B cell (primary cell): ENCODE data around the gene OTUB2. TPM values are rescaled to one million over a fixed set of nuclear protein-coding genes. Genes with fewer than 3 reads are reported as not detected.

Experiments
- ATAC-seq: fragments of 200-7000 bp; cut with Tn5 transposase; one replicate; pipeline ENCODE4 v1.10.0; 2021; ENCODE audit warnings: low read depth, mild to moderate bottlenecking, moderate number of reproducible peaks, moderate library complexity
- CTCF ChIA-PET: fragments of 350-600 bp; sonication (Branson Sonifier 250); formaldehyde crosslinking; loops from one replicate; lab custom pipeline; 2021; ENCODE audit warnings: antibody characterized with exemption, inconsistent platforms; lab: Charles Lee
- POLR2A ChIA-PET: fragments of 350-600 bp; sonication (Branson Sonifier 250); formaldehyde crosslinking; loops from one replicate; lab custom pipeline; 2021; ENCODE audit warnings: antibody characterized with exemption; lab: Charles Lee
- DNase-seq: peaks from one replicate; pipeline ENCODE4 v3.0.0; 2013
- H2AFZ ChIP-seq: 2 replicates; pipeline ENCODE4 v1.6.1; 2012; ENCODE audit warnings: mild to moderate bottlenecking, low read depth, low read length; ENCODE audit not compliant: insufficient read depth, poor library complexity, severe bottlenecking
- H3K27ac ChIP-seq, 2 donors: 1 replicate in 1 of 2; 2 replicates in 1 of 2; pipeline ENCODE4 v1.5.1; 2012 to 2013; ENCODE audit warnings: low read length in 2 of 2, mild to moderate bottlenecking in 2 of 2, moderate library complexity in 1 of 2
- H3K27me3 ChIP-seq, 4 experiments: fragments of 200-600 bp in 1 of 4; sonication (generic) in 1 of 4; replicated peaks in 1 of 4; 1 replicate in 2 of 4; 2 replicates in 2 of 4; pipeline versions ENCODE4 v1.6.1 to v1.7.0; 2013 to 2016; ENCODE audit warnings: low read length in 3 of 4, mild to moderate bottlenecking in 2 of 4, mixed read lengths in 1 of 4, moderate library complexity in 1 of 4; ENCODE audit not compliant: insufficient read depth in 4 of 4, control insufficient read depth in 3 of 4; ENCODE audit errors: control extremely low read depth in 1 of 4
- H3K36me3 ChIP-seq, 2 experiments: replicated peaks in 1 of 2; 1 replicate in 1 of 2; 2 replicates in 1 of 2; pipeline versions ENCODE4 v1.6.1 to v1.7.1; 2013; ENCODE audit warnings: low read length in 1 of 2; ENCODE audit not compliant: insufficient read depth in 2 of 2, control insufficient read depth in 1 of 2; ENCODE audit errors: control extremely low read depth in 1 of 2, extremely low read depth in 1 of 2
- H3K4me1 ChIP-seq, 2 donors: fragments of 200-600 bp in 1 of 2; sonication (generic) in 1 of 2; 1 replicate in 1 of 2; 2 replicates in 1 of 2; pipeline versions ENCODE4 v1.5.1 to v1.6.1; 2013 to 2017; ENCODE audit warnings: low read length in 2 of 2; ENCODE audit not compliant: control insufficient read depth in 2 of 2, insufficient read depth in 2 of 2
- H3K4me2 ChIP-seq: replicated peaks from 2 replicates; pipeline ENCODE3; 2012; ENCODE audit warnings: mild to moderate bottlenecking, low read depth, low read length; ENCODE audit not compliant: poor library complexity, severe bottlenecking
- H3K4me3 ChIP-seq, 5 experiments: fragments of 200-600 bp in 1 of 5; sonication (generic) in 1 of 5; 1 replicate in 3 of 5; 2 replicates in 2 of 5; pipeline versions ENCODE4 v1.5.1 to v1.7.0; 2011 to 2016; ENCODE audit warnings: low read length in 4 of 5, mild to moderate bottlenecking in 4 of 5, low read depth in 2 of 5, control low read depth in 1 of 5, moderate library complexity in 1 of 5; ENCODE audit not compliant: insufficient read depth in 1 of 5; ENCODE audit errors: control extremely low read depth in 1 of 5, extremely low read depth in 1 of 5
- H3K79me2 ChIP-seq: fragments of 200-600 bp; sonication (generic); one replicate; pipeline ENCODE4 v1.6.0; 2016; ENCODE audit warnings: low read length; ENCODE audit not compliant: control insufficient read depth, insufficient read depth
- H3K9ac ChIP-seq: fragments of 200-600 bp; sonication (generic); 2 replicates; pipeline ENCODE4 v1.6.1; 2017; ENCODE audit warnings: mild to moderate bottlenecking, low read length, moderate library complexity
- H3K9me3 ChIP-seq, 3 donors: one replicate each; pipeline versions ENCODE4 v1.6.1 to v1.7.1; 2013; ENCODE audit warnings: low read length in 2 of 3; ENCODE audit not compliant: control insufficient read depth in 2 of 3, insufficient read depth in 1 of 3; ENCODE audit errors: control extremely low read depth in 1 of 3
- H4K20me1 ChIP-seq: 2 replicates; pipeline ENCODE4 v1.6.0; 2012; ENCODE audit warnings: mild to moderate bottlenecking, low read length; ENCODE audit not compliant: insufficient read depth, control insufficient read depth, poor library complexity, severe bottlenecking
- H3K27ac Mint-ChIP-seq: one replicate; pipeline ENCODE4 v1.8.0; 2021; ENCODE audit warnings: mixed read lengths
- H3K27me3 Mint-ChIP-seq: one replicate; pipeline ENCODE4 v1.8.0; 2021; ENCODE audit warnings: mixed read lengths
- H3K4me1 Mint-ChIP-seq: one replicate; pipeline ENCODE4 v1.8.0; 2021; ENCODE audit warnings: mixed read lengths
- H3K4me3 Mint-ChIP-seq: one replicate; pipeline ENCODE4 v1.8.0; 2021; ENCODE audit warnings: mixed read lengths
- H3K9me3 Mint-ChIP-seq: one replicate; pipeline ENCODE4 v1.8.0; 2022; ENCODE audit warnings: mixed read lengths; ENCODE audit not compliant: insufficient read depth
- CTCF ChIP-seq: fragments of 200-600 bp; IDR thresholded peaks from one replicate; pipeline ENCODE4 v1.8.0; 2022; ENCODE audit warnings: antibody characterized with exemption, mild to moderate bottlenecking
- EZH2 ChIP-seq: IDR thresholded peaks from 2 replicates; pipeline ENCODE4 v1.6.1; 2012; ENCODE audit warnings: borderline replicate concordance, low read depth, mild to moderate bottlenecking, moderate library complexity, low read length; ENCODE audit not compliant: insufficient read depth, poor library complexity, severe bottlenecking
- WGBS: methylation state at CpG from one replicate; pipeline ENCODE4 v1.1.5; 2013; ENCODE audit warnings: missing lambda C conversion rate; ENCODE audit not compliant: insufficient coverage; 5-methylcytosine and 5-hydroxymethylcytosine counted together
- intact Hi-C: fragments of 100-400 bp; cut with micrococcal nuclease; formaldehyde crosslinking; loops from one replicate; pipeline ENCODE4 v1.10.0; 2022
- polyA plus RNA-seq: library from polyadenylated mRNA; depleted of rRNA; stranded (reverse); fragments of >200 nt; gene quantifications from 2 replicates; pipeline ENCODE4 v1.2.3, GENCODE V29; 2012
- total RNA-seq, 2 donors: library from RNA; stranded (reverse); fragments of 120-200 nt in 1 of 2; gene quantifications; 1 replicate in 1 of 2; 2 replicates in 1 of 2; pipeline versions ENCODE4 v1.2.3 to v1.2.4, GENCODE V29; 2013 to 2022

Gene OTUB2
- total and polyA plus RNA-seq, 2 donors (not counting 1 experiment from before 2014, with no cell fraction given), result 0.04 to 0.17 TPM

GRCh38 chr14:94001501-94002396, 24.4 kb upstream of the OTUB2 start:
- POLR2A ChIA-PET, result interaction anchor here (1.0 to 1.6 kb wide), 2 partner anchors 31 to 59 kb away, joined by 3 to 6 read pairs; no protein-coding TSS in a partner anchor
- CTCF ChIA-PET, result interaction anchor here (0.6 to 12.8 kb wide), 21 partner anchors 9 to 144 kb away, joined by 3 to 367 read pairs (median 6); no protein-coding TSS in a partner anchor
- DNase-seq (peak; percentile 79), ATAC-seq (peak; percentile 85)
- H4K20me1 ChIP-seq, result no peaks in the 10 kb centered on the region
- TF ChIP-seq CTCF (peak; percentile 99), EZH2 (no peak)
- no peak overlapping the region for H3K4me3 ChIP-seq
- Mint-ChIP-seq H3K4me3 (no peak overlapping the region), H3K9me3 (no peaks in the 10 kb centered on the region), H3K27me3 (peaks cover 48% of the 10 kb centered on the region), H3K4me1 (peaks cover 4% of the 10 kb centered on the region), H3K27ac (peak overlapping the region; percentile 20)
- H3K36me3 ChIP-seq, result no peaks in the 10 kb centered on the region
- H3K27ac ChIP-seq, result no peak overlapping the region
- H3K79me2 ChIP-seq, result no peaks in the 10 kb centered on the region
- peak overlapping the region; percentile 40 for H3K4me2 ChIP-seq
- H3K27me3 ChIP-seq, result peaks cover 0 to 28% (median 9%) of the 10 kb centered on the region in 4 experiments
- peaks cover 4 to 6% of the 10 kb centered on the region in 2 donors for H3K4me1 ChIP-seq
- no peak overlapping the region for H3K9ac ChIP-seq
- WGBS, result 27% methylated on average over 18 of the region's 26 CpGs
- intact Hi-C loops, result loop anchor here (1.0 to 5.0 kb wide), 3 partner anchors 31 to 344 kb away; no protein-coding TSS in a partner anchor
- peaks cover 0 to 7% (median 0%) of the 10 kb centered on the region in 3 donors for H3K9me3 ChIP-seq
- no peak overlapping the region for H2AFZ ChIP-seq
